Tibial nerve (tissue), 4 donors: Measurements from ENCODE around the gene SMIM38.

Experiments
- CTCF ChIP-seq, 5 experiments: fragments of 200-600 bp in 3 of 5; fragments of 450-650 bp in 2 of 5; sonication (generic) in 3 of 5; IDR thresholded peaks; one replicate each; pipeline ENCODE4 v1.5.1; 2016 to 2019; ENCODE audit warnings: antibody characterized with exemption in 5 of 5, mild to moderate bottlenecking in 3 of 5, moderate library complexity in 2 of 5
- EP300 ChIP-seq, 2 donors: sonication (generic); formaldehyde crosslinking; IDR thresholded peaks; one replicate each; pipeline ENCODE4 v1.6.1; 2017; ENCODE audit warnings: antibody characterized with exemption in 2 of 2, mild to moderate bottlenecking in 1 of 2
- POLR2A ChIP-seq, 2 donors: fragments of 450-650 bp; IDR thresholded peaks; one replicate each; pipeline ENCODE4 v1.6.1; 2017; ENCODE audit warnings: antibody characterized with exemption in 2 of 2, mild to moderate bottlenecking in 2 of 2, moderate library complexity in 2 of 2

- TF ChIP-seq CTCF (IDR thresholded peaks at IDR 0.05) = no peak
- no peak for TF ChIP-seq POLR2A (IDR thresholded peaks at IDR 0.05)
- no peak for TF ChIP-seq EP300 (IDR thresholded peaks at IDR 0.05)
Measured at GRCh38 chr11:69109101-69109500, 46.6 kb upstream of the SMIM38 start.
